Measurements from ENCODE around the gene EML1. TPM values are rescaled to one million over a fixed set of nuclear protein-coding genes. Genes with fewer than 3 reads are reported as not detected.
A peak's percentile ranks its signal among the peaks of the same experiment; 100 is the strongest.

Gene EML1
- total RNA-seq, 1 donor from 2014 or later = 34.9 TPM

DNA sequence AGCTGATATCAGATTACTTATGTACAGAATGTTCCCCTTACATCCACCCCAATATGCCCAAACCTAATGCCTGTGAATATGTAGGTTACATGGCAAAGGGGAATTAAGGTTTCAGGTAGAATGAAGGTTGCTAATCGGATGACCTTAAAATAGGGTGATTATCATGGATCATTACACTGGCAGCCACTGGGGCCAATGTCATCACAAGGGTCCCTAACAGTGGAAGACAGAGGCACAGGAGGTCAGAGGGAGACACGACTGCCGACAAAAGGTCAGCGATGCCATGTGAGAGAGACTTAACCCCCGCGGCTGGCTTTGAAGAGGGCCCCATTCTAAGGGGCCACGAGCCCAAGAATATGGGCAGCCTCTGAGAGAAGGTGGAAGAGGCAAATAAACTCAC lies 165.2 kb downstream of the EML1 start:
- Mint-ChIP-seq H3K9me3 (ENCODE audit: low read depth) (peaks cover 3% of the 10 kb centered on the region), H3K36me3 (ENCODE audit: insufficient read depth) (no peaks in the 10 kb centered on the region)

DNA sequence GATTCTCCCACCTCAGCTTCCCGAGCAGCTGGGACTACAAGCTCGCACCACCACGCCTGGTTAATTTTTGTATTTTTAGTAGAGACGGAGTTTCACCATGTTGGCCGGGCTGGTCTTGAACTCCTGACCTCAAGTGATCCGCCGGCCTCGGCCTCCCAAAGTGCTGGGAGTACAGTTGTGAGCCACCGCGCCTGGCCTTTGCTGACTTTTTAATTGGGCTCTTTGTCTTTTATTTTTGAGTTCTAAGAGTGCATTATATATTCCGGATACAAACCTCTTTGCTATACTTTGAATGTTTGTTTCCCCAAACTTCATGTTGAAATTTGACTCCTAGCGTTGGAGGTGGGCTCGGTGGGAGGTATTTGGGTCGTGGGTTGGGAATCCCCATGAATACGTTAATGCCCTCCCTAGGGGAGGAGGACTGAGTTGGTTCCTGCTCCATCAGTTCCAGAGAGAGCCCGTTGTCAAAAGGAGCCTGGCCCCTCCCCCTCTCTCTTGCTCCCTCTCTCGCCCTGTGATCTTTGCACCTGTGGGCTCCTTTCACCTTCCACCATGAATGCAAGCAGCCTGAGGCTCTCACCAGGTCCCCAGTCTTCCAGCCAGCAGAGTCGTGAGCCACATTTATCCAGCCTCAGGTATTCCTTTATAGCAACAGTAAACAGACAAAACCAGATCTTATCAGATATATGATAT lies 168.8 kb downstream of the EML1 start:
- H3K9me3 Mint-ChIP-seq (ENCODE audit: low read depth) = peaks cover 3% of the 10 kb centered on the region
- no peaks in the 10 kb centered on the region for H3K36me3 Mint-ChIP-seq (ENCODE audit: insufficient read depth)
- H3K4me3 Mint-ChIP-seq (ENCODE audit: low read depth) = no peak overlapping the region
- DNase-seq (ENCODE audit: low spot score, unreplicated experiment) = no peak
- no peak overlapping the region for H3K27ac Mint-ChIP-seq
- no peak for TF ChIP-seq CTCF (IDR thresholded peaks at IDR 0.05; ENCODE audit: unreplicated experiment)
- peaks cover 9% of the 10 kb centered on the region for H3K27me3 Mint-ChIP-seq
- H3K4me1 Mint-ChIP-seq (ENCODE audit: low read depth) = peaks cover 19% of the 10 kb centered on the region

More for the DNA sequence above, 165.2 kb downstream of the EML1 start:
- H3K4me1 Mint-ChIP-seq (ENCODE audit: low read depth) = no peaks in the 10 kb centered on the region
- H3K27me3 Mint-ChIP-seq = peaks cover 30% of the 10 kb centered on the region
- DNase-seq (ENCODE audit: low spot score, unreplicated experiment) = no peak
- no peak for TF ChIP-seq CTCF (IDR thresholded peaks at IDR 0.05; ENCODE audit: unreplicated experiment)
- no peak overlapping the region for H3K27ac Mint-ChIP-seq
- no peak overlapping the region for H3K4me3 Mint-ChIP-seq (ENCODE audit: low read depth)

GRCh38 chr14:99964979-99965378 lies 171.8 kb downstream of the EML1 start:
- Mint-ChIP-seq H3K9me3 (ENCODE audit: low read depth) (peaks cover 3% of the 10 kb centered on the region), H3K27me3 (peaks cover 28% of the 10 kb centered on the region), H3K36me3 (ENCODE audit: insufficient read depth) (no peaks in the 10 kb centered on the region), H3K4me3 (ENCODE audit: low read depth) (no peak overlapping the region), H3K4me1 (ENCODE audit: low read depth) (peaks cover 24% of the 10 kb centered on the region), H3K27ac (no peak overlapping the region)
- no peak for DNase-seq (ENCODE audit: low spot score, unreplicated experiment)
- no peak for TF ChIP-seq CTCF (IDR thresholded peaks at IDR 0.05; ENCODE audit: unreplicated experiment)

GRCh38 chr14:99966037-99966835 lies 173.0 kb downstream of the EML1 start:
- peaks cover 24% of the 10 kb centered on the region for H3K27me3 Mint-ChIP-seq
- H3K4me3 Mint-ChIP-seq (ENCODE audit: low read depth) = no peak overlapping the region
- H3K27ac Mint-ChIP-seq = peak overlapping the region; percentile 45
- H3K9me3 Mint-ChIP-seq (ENCODE audit: low read depth) = peaks cover 3% of the 10 kb centered on the region
- no peak for DNase-seq (ENCODE audit: low spot score, unreplicated experiment)
- H3K4me1 Mint-ChIP-seq (ENCODE audit: low read depth) = peaks cover 25% of the 10 kb centered on the region
- no peak for TF ChIP-seq CTCF (IDR thresholded peaks at IDR 0.05; ENCODE audit: unreplicated experiment)
- H3K36me3 Mint-ChIP-seq (ENCODE audit: insufficient read depth) = no peaks in the 10 kb centered on the region

GRCh38 chr14:99966912-99967311 lies 173.7 kb downstream of the EML1 start:
- Mint-ChIP-seq H3K27ac (no peak overlapping the region), H3K36me3 (ENCODE audit: insufficient read depth) (no peaks in the 10 kb centered on the region), H3K4me3 (ENCODE audit: low read depth) (no peak overlapping the region), H3K9me3 (ENCODE audit: low read depth) (peaks cover 3% of the 10 kb centered on the region), H3K27me3 (peaks cover 24% of the 10 kb centered on the region), H3K4me1 (ENCODE audit: low read depth) (peaks cover 25% of the 10 kb centered on the region)
- no peak for TF ChIP-seq CTCF (IDR thresholded peaks at IDR 0.05; ENCODE audit: unreplicated experiment)
- DNase-seq (ENCODE audit: low spot score, unreplicated experiment) = no peak

Data from progenitor cell of endocrine pancreas (in vitro differentiated cells).